ENCODE measurements around the gene HK1.
A peak's percentile ranks its signal among the peaks of the same experiment; 100 is the strongest.
"Not testable (repeated sequence)": the region's sequence is repeated elsewhere in the genome, so short reads cannot be mapped to it uniquely, and the experiment has no call there.

HK1 gene

DNA sequence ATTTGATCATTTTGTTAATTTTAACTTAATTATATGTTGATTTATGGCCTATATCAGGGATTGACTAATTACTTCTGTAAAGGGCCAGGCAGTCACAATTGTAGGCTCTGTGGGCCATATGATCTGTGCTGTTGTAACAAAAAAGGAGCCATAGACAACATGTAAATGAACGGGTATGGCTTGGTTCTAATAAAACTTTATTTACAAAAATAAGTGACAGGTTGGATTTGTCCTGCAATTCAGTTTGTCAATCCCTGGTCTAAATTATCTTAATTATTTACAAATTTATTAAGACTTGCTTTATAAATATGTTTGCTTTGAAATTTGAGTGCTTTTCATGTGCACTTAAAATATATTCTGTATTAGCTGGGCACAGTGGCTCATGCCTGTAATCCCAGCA, 2.9 kb upstream of the HK1 start:
- no peaks in the 10 kb centered on the region for H3K36me3 Mint-ChIP-seq
- DNase-seq (ENCODE audit: low spot score in 2 of 2) (no peak), ATAC-seq (no peak)
- H3K27ac Mint-ChIP-seq, result no peak overlapping the region
- H3K4me3 Mint-ChIP-seq, result no peak overlapping the region
- no peaks in the 10 kb centered on the region for H3K4me1 Mint-ChIP-seq
- H3K9me3 Mint-ChIP-seq, result no peaks in the 10 kb centered on the region

DNA sequence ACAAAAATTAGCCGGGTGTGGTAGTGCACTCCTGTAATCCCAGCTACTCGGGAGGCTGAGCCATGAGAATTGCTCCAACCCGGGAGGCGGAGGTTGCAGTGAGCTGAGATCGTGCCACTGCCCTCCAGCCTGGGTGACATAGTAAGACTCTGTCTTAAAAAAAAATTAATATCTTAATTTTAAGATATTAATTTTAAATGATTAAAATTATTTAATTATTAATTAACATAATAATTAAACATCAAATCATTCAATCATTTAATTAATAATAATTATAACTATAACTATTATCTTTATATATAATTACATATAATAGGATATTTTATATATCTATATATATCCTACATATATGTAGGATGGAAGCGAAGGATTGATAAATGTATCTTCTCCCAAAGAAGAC, 1.8 kb upstream of the HK1 start:
- ATAC-seq (no peak), DNase-seq (ENCODE audit: low spot score in 2 of 2) (no peak)
- no peaks in the 10 kb centered on the region for H3K36me3 Mint-ChIP-seq

DNA sequence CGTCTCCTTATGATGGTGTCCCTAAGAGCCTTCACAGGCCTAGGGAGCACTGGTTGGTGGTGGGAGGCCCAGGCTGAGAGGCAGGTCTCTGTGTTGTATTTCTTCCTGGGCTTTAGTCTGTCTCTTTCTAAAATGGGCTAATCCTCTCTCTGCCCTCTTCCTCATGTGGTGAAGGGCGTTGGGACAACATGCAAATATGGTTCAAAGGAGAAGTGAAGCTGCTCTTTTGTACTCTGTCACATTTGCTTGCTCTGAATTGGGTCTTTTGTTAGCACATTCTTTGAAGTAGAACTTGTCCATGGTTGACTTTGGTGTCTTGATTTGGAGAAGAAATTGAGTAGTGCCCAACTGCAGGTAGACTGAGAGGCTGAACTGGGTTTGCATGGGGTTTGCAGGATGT, 814 bp downstream of the HK1 start:
- DNase-seq (ENCODE audit: low spot score in 2 of 2), result no peak
- H3K36me3 Mint-ChIP-seq, result no peaks in the 10 kb centered on the region
- no peaks in the 10 kb centered on the region for H3K9me3 Mint-ChIP-seq
- H3K4me3 Mint-ChIP-seq, result no peak overlapping the region
- ATAC-seq, result no peak
- H3K4me1 Mint-ChIP-seq, result no peaks in the 10 kb centered on the region
- no peak overlapping the region for H3K27ac Mint-ChIP-seq

More for the DNA sequence above, 1.8 kb upstream of the HK1 start:
- no peaks in the 10 kb centered on the region for H3K4me1 Mint-ChIP-seq
- no peaks in the 10 kb centered on the region for H3K9me3 Mint-ChIP-seq
- H3K4me3 Mint-ChIP-seq, result no peak overlapping the region
- no peak overlapping the region for H3K27ac Mint-ChIP-seq

DNA sequence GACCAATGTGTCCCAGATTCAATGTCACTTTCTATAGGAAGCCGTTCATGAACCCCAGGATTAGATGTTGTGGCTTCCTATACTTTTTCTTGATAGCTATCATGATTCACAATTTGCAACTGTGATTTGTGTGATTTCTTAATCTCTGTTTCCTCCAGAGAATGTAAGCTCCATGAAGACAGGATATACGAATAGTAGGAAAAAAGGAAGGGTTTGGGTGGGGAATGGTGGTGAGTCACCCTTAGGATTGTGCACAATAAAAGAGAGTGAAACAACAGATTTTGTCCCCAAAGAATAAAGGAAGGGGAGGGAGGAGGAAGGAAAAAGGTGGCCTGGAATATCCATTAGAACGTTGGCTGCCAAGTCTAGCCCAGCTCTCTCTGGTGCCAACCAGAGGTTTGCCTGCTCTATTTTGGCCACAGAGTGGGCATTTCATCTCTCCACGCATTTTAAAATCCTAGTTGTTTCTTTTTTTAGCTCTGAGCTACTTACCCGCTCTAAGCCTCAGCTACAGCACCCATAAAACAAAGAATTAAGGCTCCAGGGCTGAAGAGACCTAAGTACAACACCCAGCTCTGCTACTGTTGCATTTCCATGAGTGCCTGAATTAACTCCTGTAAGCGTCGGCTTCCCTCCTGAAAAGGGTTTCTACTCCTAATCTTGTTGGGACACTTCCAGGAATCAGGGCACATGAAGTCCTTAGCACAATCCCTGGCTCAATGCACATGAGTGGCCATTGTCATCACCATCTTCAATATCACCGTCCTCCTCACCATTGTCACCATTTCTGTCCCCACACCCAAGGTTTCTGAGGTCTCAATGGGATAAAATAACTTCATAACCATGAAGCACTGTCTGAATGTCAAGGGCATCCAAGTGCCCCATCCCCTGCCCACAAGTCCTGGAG, 3.5 kb downstream of the HK1 start:
- H3K36me3 Mint-ChIP-seq, result no peaks in the 10 kb centered on the region
- no peaks in the 10 kb centered on the region for H3K4me1 Mint-ChIP-seq

DNA sequence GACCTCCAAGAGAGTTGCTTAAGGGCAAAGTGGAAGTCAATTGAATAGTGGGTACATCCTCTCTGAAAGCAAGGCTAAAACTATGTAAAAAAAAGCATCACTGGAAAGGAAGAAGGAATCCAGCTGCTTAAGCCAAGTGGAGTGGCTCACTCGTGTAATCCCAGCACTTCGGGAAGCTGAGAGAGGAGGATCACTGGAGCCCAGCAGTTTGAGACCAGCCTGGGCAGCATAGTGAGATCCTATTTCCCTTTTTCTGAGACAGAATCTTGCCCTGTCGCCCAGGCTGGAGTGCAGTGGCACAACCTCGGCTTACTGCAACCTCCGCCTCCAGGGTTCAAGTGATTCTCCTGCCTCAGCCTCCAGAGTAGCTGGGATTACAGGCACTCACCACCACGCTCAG, 6.1 kb downstream of the HK1 start:
- not testable (repeated sequence) for H3K4me3 Mint-ChIP-seq; ATAC-seq; H3K4me1 Mint-ChIP-seq; H3K36me3 Mint-ChIP-seq; DNase-seq (ENCODE audit: low spot score in 2 of 2); H3K9me3 Mint-ChIP-seq; H3K27ac Mint-ChIP-seq

More for the DNA sequence above, 3.5 kb downstream of the HK1 start:
- DNase-seq (ENCODE audit: low spot score in 2 of 2) (no peak), ATAC-seq (no peak)
- Mint-ChIP-seq H3K9me3 (no peaks in the 10 kb centered on the region), H3K4me3 (no peak overlapping the region), H3K27ac (no peak overlapping the region)

DNA sequence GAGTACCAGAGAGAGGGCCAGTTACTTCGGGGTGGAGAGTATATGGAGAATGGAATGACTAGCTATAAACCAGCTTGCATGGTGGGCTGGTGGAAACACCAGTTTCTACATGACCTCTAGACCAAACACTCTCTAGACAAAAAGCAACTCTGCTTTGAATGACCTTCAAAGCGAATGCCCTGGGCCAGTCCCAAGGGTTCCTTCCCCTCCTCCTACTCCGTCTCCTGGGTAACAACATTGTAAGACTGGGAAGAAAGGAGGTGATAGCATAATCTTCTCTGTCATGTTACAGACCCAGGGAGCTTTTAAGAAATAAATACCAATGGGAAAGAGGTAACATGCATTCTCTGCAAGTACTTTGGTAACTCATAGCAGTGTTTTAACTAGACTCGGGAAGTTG, 7.4 kb downstream of the HK1 start:
- Mint-ChIP-seq H3K4me3 (no peak overlapping the region), H3K27ac (no peak overlapping the region), H3K36me3 (no peaks in the 10 kb centered on the region), H3K4me1 (no peaks in the 10 kb centered on the region), H3K9me3 (no peaks in the 10 kb centered on the region)
- ATAC-seq (no peak), DNase-seq (ENCODE audit: low spot score in 2 of 2) (no peak)

DNA sequence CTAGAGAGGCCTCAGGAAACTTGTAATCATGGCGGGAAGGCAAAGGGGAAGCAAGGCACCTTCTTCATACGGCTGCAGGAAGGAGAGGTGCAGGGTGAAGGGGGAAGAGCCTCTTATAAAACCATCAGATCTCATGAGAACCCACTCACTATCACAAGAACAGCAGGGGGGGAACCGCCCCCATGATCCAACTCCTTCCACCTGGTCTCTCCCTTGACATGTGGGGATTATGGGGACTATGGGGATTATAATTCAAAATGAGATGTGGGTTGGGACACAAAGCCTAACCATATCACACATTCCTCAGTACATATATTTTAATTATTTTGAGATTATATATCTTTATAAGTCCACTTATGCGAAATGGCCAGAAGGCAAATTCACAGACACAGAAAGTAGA, 8.9 kb downstream of the HK1 start:
- Mint-ChIP-seq H3K27ac (no peak overlapping the region), H3K9me3 (no peaks in the 10 kb centered on the region), H3K4me1 (no peaks in the 10 kb centered on the region), H3K36me3 (no peaks in the 10 kb centered on the region), H3K4me3 (no peak overlapping the region)
- ATAC-seq (no peak), DNase-seq (ENCODE audit: low spot score in 2 of 2) (no peak)

DNA sequence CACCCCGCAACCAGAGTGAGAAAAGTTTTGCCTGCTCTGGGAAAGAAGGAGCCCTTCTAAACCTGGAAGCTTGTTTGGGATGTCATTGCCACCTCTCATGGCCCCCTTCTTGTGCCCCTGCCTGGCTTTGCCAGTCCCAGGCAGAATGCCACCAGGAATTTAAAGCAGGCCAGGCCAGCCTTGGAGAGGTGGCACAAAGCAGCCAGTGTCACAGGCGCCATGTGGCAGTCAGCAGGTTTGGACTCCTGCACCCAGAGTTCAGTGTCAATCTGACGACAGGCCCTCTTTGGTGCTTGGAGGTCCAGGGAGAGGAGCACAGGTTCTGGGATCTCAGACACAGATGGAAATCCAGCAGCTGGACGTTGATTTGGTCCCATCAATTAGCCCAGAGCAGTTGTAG, 12.7 kb downstream of the HK1 start:
- H3K27ac Mint-ChIP-seq, result no peak overlapping the region
- DNase-seq (ENCODE audit: low spot score in 2 of 2), result no peak

DNA sequence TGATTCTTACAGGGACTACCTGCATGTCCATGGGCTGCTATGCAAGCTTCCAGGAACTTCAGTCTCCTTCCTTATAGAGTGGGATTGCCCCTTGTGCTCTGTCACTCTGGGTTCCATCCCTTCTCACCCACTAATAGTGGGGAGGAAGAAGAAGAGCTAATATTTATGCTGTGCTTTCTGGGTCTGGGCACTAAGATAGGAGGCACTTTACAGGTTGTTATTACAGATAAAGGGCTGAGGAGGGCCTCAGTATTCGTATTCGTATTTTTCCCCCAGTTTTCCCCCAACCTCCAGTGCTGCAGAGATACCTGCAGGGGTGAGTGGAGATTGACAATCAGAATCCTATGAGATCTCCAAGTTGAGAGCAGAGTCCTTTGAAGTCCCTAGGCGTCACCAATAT, 14.2 kb downstream of the HK1 start:
- H3K27ac Mint-ChIP-seq, result no peak overlapping the region
- H3K4me1 Mint-ChIP-seq, result no peaks in the 10 kb centered on the region
- H3K36me3 Mint-ChIP-seq, result no peaks in the 10 kb centered on the region

More for the DNA sequence above, 12.7 kb downstream of the HK1 start:
- ATAC-seq, result no peak
- Mint-ChIP-seq H3K9me3 (no peaks in the 10 kb centered on the region), H3K4me1 (no peaks in the 10 kb centered on the region), H3K36me3 (no peaks in the 10 kb centered on the region), H3K4me3 (no peak overlapping the region)

DNA sequence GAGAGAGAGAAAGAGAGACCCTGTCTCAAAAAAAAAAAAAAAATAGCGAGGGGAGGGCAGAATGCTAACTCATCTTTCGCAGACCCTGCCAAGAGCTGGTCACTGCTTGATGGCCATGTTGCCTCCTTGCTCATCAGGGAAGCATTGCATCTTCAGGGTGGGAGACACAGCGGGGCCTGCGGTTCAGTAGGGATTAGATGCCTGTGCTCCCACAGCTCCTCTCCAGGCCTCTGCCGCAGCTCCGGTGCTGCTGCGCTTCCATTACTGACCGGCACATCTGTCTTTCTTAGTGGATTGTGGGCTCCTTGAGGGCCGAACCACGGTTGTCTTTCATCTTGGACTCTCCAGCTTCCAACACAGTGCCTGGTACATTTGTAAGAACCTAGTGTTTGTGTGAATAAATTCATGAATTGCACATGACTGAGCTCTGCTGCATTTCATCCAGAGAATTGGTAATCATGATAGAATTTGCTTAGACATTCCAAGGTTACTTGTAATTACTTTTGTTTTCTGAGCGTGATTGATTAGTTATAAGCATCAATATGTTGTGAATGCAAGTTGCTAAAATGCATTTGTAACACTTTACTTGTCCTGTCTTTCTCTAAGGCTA, 16.8 kb downstream of the HK1 start:
- no peak overlapping the region for H3K4me3 Mint-ChIP-seq
- no peaks in the 10 kb centered on the region for H3K4me1 Mint-ChIP-seq
- no peaks in the 10 kb centered on the region for H3K9me3 Mint-ChIP-seq
- no peak overlapping the region for H3K27ac Mint-ChIP-seq
- ATAC-seq, result no peak
- no peak for DNase-seq (ENCODE audit: low spot score in 2 of 2)
- no peaks in the 10 kb centered on the region for H3K36me3 Mint-ChIP-seq

More for the DNA sequence above, 14.2 kb downstream of the HK1 start:
- Mint-ChIP-seq H3K9me3 (no peaks in the 10 kb centered on the region), H3K4me3 (no peak overlapping the region)
- no peak for DNase-seq (ENCODE audit: low spot score in 2 of 2)
- no peak for ATAC-seq

DNA sequence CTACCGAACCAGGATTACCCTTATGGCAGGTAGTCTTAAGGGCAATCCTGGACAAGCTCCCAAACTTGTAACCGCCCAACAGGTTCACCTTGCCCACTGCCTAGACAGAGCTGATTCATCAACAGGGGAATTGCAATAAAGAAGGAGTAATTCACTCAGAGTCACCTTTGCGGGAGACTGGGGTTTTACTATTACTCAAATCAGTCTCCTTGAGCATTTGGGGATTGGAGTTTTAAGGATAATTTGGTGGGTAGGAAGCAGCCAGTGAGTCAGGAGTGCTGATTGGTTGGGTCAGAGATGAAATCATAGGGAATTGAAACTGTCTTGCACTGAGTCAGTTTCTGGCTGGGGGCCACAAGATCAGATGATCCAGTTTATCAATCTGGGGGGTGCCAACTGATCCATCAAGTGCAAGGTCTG, 25.3 kb downstream of the HK1 start:
- peak; percentile 67 for ATAC-seq
- no peaks in the 10 kb centered on the region for H3K9me3 Mint-ChIP-seq
- DNase-seq (ENCODE audit: low spot score in 2 of 2), result no peak
- H3K4me1 Mint-ChIP-seq, result no peaks in the 10 kb centered on the region
- H3K4me3 Mint-ChIP-seq, result no peak overlapping the region
- H3K27ac Mint-ChIP-seq, result no peak overlapping the region
- H3K36me3 Mint-ChIP-seq, result no peaks in the 10 kb centered on the region

DNA sequence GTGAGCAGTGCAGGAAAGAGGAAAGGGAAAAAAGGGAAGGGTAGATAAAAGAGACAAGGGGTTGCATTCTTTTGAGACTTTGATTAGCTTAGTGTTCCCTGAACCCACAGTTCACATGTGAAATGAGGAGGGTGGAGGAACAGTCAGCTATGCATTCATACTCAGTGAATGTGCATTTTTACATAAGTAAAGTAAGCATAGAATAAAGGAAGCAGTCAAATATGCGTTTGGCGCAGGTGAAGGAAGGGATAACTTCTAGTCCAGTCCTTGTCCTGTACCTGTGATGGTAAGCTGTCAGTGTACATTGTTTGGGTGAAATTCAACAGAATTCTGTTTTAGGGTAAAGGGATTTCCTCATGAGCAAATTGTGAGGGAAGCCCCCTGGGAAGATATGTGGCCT, 28.1 kb downstream of the HK1 start:
- DNase-seq (ENCODE audit: low spot score in 2 of 2) (no peak), ATAC-seq (no peak)
- no peaks in the 10 kb centered on the region for H3K4me1 Mint-ChIP-seq
- no peaks in the 10 kb centered on the region for H3K9me3 Mint-ChIP-seq
- H3K36me3 Mint-ChIP-seq, result no peaks in the 10 kb centered on the region
- H3K4me3 Mint-ChIP-seq, result no peak overlapping the region
- H3K27ac Mint-ChIP-seq, result no peak overlapping the region

DNA sequence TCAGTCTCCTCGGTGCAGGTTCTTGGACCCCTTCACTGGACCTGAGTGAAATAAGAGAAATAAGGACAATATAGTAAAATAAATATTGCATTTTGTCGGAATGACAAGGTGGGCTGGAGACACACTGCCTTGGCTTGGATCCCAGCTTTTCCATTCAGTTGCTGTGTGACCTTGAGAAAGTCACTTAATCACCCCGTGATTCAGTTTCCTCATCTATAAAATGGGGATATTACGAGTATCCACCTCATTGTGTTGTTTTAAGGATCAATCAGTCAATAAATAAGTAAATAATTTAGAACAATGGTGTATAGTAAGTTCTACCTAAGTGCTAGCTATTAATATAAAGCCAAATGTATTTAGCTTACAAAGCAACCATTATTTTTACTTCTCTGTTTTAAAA, 29.1 kb downstream of the HK1 start:
- Mint-ChIP-seq H3K27ac (no peak overlapping the region), H3K9me3 (no peaks in the 10 kb centered on the region), H3K36me3 (no peaks in the 10 kb centered on the region), H3K4me3 (no peak overlapping the region), H3K4me1 (no peaks in the 10 kb centered on the region)
- DNase-seq (ENCODE audit: low spot score in 2 of 2), result no peak
- no peak for ATAC-seq

DNA sequence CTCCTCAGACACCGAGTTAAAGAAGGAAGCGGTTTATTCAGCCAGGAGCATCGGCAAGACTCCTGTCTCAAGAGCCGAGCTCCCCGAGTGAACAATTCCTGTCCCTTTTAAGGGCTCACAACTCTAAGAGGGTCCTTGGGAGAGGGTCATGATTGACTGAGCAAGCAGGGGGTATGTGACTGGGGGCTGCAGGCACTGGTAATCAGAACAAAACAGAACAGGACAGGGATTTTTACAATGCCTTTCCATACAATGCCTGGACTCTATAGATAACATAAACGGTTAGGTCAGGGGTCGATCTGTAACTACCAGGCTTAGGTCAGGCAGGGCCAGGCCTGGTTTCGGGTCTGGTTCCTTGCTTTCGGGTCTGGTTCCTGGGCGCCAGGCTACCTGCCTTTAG, 30.0 kb downstream of the HK1 start:
- H3K36me3 Mint-ChIP-seq; H3K9me3 Mint-ChIP-seq; H3K27ac Mint-ChIP-seq; DNase-seq (ENCODE audit: low spot score in 2 of 2); H3K4me3 Mint-ChIP-seq; H3K4me1 Mint-ChIP-seq; ATAC-seq: not testable (repeated sequence)

DNA sequence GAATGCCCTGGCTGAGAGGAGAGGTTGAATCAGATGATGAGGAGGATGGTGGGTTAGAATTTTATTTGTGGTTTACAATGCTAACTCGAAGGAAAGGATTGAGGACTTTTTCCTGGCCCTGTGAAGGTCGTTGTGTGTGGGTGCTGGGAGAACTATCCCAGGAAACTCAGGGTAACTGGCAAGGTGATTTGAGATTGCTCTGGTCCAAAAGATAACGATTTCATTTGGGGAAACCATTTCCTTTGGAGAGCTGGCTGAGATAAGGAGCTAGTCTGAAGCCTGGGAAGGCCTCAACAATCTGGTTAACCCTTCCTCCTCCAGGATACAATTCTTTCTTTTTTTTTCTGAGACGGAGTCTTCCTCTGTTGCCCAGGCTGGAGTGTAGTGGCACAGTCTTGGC, 33.0 kb downstream of the HK1 start:
- Mint-ChIP-seq H3K9me3 (no peaks in the 10 kb centered on the region), H3K4me3 (no peak overlapping the region), H3K36me3 (no peaks in the 10 kb centered on the region), H3K4me1 (peaks cover 13% of the 10 kb centered on the region), H3K27ac (peak overlapping the region; percentile 5)
- ATAC-seq (no peak), DNase-seq (ENCODE audit: low spot score in 2 of 2) (no peak)

DNA sequence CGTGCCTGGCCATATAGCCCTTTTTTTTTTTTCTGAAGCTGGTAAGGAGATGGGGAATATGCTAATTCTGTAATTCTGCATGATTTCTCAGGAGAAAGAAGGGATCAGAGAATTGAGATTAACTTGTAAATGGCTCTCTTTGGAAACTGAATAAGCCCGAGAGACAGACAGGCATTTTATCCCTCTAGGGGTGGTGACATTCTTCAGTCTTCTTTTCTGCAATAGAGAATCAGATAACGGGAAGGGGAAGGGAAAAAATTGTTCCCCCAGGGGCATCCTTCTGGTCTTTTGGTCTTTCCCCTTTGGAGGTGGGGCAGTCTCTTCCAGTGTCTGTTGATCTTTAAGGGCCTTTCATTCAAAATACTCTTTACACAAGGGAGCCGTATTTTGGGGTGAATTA, 34.2 kb downstream of the HK1 start:
- no peak for DNase-seq (ENCODE audit: low spot score in 2 of 2)
- Mint-ChIP-seq H3K36me3 (peaks cover 4% of the 10 kb centered on the region), H3K27ac (peak overlapping the region; percentile 18), H3K4me3 (no peak overlapping the region), H3K9me3 (no peaks in the 10 kb centered on the region), H3K4me1 (peaks cover 23% of the 10 kb centered on the region)
- ATAC-seq, result no peak
